GM19043 (cell line): ENCODE measurements around the gene EFNA4.

Source experiments
- ATAC-seq: cut with Tn5 transposase; IDR thresholded peaks from one replicate; pipeline ENCODE4 v1.9.1; 2021; ENCODE audit warnings: low read depth; ENCODE audit not compliant: unreplicated experiment

The EFNA4 gene

DNA sequence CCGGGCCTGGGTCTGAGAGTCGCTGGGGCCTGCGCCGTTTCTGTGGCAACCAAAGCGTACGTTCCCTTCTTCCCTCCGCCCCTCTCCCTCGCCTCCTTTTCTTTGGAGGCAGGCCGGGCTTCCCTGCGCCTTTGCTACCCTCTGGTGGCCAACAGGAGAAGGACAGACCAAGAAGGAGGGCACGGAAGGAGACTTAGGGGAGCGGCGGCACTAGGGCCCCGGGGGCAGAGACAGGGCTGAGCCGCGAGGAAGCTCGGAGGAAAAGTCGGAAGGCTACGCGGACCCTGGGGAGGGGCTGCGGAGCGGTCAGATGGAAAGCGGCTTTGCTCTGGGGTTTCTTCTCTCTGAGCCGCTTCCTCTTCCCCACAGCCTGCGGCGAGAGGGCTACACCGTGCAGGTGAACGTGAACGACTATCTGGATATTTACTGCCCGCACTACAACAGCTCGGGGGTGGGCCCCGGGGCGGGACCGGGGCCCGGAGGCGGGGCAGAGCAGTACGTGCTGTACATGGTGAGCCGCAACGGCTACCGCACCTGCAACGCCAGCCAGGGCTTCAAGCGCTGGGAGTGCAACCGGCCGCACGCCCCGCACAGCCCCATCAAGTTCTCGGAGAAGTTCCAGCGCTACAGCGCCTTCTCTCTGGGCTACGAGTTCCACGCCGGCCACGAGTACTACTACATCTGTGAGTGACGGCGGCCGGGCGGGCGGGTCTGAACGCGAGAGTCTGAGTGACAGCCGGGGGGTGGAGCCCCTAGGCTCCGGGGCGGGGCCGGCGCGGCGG is 21.4 kb downstream of the EFNA4 start:
- ATAC-seq: peak; percentile 66

DNA sequence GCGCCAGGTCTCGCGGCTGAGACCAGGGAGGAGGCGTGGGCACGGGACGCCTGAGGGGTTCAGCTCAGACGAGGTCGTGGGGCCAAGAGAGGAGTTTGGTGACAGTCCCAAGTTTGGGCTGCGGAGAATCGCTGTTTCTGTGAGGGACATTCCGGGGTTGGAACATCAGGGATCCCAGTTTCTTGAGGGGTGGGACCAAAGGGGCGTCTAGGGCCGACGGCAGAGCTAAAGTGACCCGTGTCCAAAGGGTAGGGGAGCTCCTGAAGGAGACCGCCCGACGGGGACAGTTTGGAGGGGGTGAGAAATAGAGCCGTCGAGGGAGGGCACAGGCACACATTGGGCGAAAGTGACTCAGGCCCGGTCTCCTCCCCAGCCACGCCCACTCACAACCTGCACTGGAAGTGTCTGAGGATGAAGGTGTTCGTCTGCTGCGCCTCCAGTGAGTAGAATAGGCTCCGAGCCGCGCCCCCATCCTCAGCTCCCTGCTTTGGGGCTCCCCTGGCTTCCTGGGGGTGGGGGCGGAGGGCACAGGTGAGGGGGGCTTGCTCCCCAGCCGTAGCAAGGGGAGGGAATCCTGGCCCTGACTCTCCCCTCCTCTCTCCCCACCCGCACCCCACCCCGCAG is 22.1 kb downstream of the EFNA4 start:
- no peak for ATAC-seq

DNA sequence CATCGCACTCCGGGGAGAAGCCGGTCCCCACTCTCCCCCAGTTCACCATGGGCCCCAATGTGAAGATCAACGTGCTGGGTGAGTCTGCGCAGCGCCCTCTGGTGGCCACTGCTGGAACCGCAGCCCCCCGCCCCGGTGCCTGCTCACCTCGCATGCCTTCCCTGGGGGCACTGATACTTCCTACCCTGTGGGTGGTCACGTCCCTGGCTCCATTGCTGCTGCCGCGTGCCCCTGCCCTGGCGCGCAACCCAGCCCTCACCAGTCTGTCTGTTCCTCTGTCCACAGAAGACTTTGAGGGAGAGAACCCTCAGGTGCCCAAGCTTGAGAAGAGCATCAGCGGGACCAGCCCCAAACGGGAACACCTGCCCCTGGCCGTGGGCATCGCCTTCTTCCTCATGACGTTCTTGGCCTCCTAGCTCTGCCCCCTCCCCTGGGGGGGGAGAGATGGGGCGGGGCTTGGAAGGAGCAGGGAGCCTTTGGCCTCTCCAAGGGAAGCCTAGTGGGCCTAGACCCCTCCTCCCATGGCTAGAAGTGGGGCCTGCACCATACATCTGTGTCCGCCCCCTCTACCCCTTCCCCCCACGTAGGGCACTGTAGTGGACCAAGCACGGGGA is 22.7 kb downstream of the EFNA4 start:
- ATAC-seq: no peak

DNA sequence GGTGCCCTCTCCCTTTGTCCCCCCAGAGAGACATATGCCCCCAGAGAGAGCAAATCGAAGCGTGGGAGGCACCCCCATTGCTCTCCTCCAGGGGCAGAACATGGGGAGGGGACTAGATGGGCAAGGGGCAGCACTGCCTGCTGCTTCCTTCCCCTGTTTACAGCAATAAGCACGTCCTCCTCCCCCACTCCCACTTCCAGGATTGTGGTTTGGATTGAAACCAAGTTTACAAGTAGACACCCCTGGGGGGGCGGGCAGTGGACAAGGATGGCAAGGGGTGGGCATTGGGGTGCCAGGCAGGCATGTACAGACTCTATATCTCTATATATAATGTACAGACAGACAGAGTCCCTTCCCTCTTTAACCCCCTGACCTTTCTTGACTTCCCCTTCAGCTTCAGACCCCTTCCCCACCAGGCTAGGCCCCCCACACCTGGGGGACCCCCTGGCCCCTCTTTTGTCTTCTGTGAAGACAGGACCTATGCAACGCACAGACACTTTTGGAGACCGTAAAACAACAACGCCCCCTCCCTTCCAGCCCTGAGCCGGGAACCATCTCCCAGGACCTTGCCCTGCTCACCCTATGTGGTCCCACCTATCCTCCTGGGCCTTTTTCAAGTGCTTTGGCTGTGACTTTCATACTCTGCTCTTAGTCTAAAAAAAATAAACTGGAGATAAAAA is 23.5 kb downstream of the EFNA4 start:
- ATAC-seq: no peak

DNA sequence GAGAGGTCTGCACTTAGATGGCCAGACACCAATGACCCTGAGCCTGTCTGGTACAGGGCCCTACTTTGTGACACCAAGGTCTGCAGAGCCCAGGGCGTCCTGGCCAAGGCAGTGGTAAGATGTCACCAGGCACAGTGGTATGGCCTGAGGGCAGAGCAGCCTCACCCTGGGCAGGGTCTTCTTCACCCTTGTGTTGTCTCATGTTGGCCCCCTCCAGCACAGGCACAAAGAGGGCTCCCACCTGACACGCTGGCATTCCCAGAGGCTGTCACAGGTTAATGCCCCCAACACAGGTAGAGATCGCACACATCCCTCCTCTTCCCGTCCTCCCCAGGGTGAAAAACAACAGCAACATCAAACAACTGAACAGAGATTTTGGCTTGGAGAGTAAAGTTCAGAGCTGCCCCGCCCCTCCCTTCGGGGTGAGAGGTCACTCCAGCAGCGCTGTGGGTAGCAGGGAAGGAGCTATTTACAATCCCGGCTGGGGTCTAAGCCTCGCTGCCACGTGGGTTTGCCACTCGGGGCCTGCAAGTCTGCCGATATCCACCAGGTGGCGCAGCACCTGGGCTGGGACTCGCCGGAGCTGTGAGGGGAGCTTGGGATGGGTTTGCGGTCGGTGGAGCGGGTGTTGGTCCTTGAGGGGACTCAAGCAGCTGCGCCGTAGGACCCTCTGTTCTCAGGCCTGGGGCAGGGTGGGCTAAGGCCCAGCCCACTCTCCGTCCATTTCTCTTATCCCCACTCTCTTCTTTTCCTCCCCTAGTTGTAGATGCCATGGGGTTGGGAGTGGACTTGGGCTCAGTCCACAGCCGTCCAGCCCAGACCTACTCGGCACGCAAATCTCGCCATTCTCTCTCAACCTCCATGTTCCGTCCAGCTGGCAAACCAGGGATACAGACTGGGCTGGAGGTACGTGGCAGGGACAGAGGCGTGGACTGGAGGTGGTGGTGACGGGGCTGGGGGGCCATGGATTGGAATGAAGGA is 27.8 kb downstream of the EFNA4 start:
- no peak for ATAC-seq

DNA sequence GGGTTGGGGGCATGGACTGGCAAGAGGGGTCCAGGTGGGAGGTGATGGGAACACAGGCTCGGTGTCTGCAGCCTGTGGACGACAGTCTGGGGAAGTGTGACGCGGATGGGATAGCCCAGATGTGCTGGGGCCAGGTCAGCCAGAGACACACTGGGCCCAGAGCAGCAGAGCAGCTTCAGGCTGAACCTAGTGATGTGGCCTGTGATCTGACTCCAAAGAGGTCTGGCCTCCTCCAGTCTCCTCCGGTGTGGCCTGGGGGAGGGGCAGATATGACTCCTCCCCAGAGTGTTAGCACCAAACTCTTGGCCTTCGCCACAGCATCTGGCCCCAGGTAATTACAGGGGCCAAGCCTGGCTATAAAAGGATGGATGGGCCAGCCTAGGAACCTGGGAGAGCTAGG is 28.6 kb downstream of the EFNA4 start:
- ATAC-seq: no peak

DNA sequence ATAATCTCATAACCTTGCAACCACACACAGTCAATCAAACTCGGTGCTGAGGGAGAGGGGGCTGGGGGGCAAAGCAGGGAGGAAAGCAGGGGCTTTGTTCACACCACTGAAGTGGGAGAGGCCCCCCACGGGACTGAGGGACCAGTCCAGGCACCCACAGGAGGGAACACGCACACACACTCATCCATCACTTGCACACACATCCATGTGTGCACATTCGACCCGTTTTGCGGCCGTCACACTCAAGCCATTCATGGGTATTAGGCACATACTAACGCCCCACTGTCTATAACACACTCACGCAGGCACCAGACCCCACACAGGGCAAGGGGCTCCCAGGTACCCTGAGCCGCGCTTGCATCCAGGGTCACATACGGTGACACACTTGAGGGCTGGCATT is 29.1 kb downstream of the EFNA4 start:
- no peak for ATAC-seq

DNA sequence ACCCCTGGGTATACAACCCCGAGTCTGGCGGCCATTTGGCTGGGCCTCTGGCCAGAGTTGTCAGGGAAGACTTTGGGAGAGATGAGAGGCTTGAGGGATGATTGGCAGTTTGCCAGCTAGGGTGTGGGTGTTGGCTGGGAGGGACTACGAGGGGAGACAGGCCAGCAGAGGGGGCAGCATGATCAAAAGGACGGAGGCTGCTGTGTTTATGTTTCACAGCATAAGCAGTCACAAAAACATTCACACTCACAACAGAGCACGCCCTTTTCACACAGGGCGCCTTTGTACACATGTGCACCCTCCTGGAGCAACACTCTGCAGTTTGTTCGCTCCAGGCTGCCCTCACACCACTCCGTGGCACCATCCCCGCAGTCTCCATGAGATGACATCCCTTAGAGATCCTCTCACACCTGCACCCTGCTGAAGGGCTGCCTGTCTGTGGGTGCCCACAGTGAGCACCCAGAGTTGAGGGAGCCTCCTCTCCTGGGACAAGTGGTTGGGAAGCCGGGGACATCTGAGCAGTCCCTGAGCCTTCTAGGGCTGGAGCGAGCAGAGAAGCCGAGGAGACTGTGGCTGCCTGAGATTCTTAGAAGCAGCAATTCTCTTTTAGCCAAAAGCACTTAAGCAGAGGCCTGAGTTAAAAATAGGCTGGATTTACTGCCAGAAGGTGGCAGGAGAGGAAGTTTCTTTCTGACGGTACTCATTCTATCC is 30.5 kb downstream of the EFNA4 start:
- no peak for ATAC-seq

DNA sequence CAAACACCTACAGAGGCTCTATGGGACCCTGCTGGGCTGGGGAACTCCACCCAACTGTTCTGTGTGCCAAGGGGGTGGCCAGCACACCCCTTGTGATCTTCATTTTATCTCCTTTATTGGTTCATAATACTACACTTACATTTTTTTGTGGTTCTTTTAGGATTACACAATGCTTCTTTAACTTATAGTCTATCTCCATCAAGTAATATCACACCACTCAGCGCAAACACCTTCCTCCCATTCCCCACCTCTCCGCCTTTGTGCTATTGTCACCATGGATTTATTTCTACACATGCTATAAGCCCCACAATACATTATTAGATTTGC is 31.0 kb downstream of the EFNA4 start:
- ATAC-seq: no peak

DNA sequence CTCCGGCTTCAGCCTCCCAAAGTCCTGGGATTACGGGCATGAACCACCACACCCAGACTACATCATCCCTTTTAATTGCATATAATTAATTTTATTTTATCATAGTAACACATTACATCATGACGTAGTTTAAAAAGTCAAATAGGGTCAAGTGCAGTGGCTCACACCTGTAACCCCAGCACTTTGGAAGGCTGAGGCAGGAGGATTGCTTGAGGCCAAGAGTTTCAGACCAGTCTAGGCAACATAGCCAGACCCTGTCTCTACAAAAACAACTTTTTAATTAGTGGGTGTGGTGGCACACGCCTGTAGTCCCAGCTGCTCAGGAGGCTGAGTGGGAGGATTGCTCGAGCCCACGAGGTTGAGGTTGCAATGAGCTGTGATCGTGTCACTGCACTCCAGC is 35.8 kb downstream of the EFNA4 start:
- ATAC-seq: no peak

DNA sequence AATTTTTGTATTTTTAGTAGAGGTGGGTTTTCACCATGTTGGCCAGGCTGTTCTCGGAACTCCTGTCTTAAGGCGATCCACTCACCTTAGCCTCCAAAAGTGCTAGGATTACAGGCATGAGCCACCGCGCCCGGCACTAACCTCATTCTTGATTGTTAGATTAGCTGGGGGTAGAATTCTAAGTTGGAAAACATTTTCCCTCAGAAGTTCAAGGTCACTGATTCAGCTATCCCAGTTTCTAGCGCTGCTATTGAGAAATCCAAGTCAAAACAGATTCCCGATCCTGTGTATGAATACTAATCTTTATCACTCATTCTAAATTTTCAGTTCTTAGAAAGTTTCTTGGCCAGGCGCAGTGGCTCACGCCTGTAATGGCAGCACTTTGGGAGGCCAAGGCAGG is 39.8 kb downstream of the EFNA4 start:
- no peak for ATAC-seq

DNA sequence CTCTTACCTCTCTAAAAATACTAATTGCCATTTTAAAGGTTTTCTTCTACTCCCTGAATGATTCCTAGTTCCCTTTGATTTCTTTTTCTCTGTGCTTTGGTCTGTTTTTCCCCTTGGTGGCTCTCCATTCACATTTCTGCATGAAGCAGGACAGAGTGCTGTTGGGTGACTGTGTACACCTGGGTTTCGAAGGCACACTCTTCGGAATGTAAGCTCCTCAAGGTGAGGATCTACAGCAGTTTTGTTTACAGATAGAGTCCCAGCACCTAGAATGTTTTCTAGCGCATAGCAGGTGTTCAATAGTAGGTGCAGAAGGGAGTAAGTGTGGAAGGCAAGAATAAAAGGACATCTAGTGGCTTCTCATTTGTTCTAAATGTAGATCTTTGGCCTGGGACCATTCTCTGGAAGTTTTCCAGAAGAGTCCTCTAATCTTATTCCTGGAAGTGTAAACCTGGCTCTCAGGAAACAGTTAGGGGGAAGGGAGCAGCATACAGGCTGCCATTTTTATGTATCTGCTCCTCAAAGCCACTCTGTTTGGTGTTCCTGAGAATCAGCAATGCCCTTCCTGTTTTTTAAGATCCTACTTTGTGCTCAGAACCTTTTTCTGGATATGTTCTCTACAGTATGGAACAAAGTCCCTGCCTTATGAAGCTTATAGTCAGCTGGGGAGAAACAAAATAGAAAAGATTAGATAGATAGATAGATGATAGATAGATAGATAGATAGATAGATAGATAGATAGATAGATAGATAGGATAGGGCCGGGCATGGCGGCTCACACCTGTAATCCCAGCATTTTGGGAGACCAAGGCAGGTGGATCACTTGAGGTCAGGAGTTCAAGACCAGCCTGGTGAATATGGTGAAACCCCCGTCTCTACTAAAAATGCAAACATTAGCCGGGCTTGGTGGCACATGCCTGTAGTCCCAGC is 41.3 kb downstream of the EFNA4 start:
- no peak for ATAC-seq

DNA sequence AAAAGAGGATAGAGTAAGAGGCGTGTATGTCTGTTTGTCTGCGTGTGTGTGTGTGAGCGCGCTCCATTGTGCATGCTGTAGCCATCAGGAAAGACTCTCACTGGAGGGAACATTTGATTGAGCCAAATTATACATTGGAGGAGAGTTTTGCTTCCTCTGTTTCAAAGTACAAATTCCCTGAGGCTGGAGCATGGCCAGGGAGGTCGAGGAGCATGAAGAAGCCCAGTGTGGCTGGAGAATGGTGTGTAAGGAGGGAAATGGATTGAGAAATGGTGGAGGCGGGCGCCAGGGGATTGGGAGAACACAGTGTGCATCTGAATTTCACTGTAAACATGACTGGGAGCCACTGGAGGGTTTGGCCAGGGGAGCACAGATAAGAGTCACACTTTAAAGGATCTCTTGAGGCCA is 42.1 kb downstream of the EFNA4 start:
- no peak for ATAC-seq

DNA sequence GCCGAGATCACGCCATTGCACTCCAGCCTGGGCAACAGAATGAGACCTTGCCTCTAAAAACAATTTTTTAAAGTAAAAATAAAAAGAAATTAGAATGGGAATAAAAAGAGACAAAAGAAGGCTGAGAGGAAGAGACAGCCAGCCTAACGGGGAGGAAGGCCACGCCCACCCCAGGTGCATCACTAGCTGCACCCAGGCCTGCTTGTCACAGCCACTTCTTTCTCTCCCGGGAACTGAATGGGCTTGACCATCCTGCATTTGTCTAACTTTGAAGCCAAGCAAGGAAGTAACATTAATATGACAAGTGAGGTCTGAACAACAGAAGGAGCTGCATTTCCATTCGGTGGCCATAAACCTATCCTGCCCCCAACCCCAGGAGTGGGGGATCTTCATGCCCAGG is 43.3 kb downstream of the EFNA4 start:
- no peak for ATAC-seq

DNA sequence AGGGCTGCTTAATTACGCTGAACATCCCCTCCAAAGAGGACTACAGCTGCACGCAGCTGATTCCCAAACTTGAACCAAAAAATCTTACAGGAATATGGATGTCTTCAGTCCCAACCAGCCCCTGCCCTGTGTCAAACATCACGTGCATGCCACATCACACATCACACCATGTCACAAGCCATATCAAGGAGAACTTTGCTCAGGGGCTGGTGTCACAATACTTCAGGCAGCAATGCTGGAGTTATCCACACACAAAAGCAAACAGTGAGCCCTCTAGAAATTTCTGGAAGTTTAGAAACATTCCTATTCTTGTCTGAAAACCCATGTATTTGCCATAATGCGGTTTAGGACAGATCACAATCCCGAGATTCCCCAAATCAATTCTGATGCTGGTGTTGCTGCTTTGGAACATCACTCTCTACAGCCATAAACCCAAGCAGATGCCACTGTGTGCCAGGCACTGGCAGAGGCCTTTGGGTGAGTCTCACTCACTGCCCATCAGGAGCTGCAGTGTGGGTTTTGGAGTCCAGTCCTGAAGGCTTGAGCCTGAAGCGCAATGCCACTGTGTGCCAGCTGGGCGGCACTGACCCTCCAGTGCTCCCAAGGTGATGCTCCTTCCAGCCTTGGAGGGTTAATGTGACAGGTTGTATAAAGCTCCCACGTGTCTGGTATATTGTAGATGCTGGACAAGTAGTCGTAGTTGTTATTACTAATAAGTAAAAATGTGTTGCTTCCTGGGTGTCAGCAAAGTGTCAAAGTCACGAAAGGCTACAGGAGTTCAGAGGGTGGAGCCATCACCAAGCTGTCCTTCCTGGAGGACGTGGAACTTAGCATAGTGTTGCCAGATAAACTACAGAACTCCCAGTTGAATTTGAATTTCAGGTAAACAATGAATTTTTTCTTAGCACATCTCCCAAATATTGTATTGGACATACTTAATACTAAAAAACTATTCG is 44.0 kb downstream of the EFNA4 start:
- no peak for ATAC-seq

DNA sequence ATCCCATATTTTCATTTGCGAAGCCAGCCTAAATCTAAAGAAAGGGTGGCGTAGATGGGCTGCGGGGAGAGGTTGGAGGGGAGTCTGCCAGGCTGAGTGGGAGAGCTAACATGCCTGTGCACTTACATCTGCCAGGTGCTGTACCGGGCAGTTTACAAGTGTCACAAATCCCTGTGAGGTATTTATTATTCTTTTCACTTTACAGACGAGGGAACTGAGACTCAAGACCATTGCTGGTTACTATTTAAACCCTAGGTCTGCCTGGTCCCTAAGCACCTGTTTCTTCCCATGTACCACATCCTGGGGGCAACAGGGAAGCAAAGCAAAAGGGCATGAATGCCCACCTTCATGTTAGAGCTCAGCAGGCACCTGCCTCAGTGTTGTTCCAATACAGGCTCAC is 44.8 kb downstream of the EFNA4 start:
- no peak for ATAC-seq

DNA sequence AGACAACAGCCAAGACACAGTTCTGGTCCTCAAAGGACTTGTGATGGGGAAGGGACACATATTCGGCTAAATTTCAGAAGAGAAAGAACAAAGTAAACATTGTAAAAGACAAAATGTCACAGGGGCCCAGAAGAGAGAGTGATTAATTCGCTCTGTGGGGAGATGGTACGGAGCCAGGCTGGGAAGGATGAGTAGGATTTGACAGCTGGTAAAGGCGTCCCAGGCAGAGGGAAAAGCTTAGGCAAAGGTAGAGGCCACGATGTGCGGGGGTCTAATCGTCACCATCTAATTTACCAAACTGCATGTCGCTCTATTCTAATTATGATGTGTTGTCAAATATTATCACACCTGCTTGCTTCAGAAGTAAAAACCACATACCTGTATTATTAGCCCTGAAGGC is 46.8 kb downstream of the EFNA4 start:
- ATAC-seq: no peak

DNA sequence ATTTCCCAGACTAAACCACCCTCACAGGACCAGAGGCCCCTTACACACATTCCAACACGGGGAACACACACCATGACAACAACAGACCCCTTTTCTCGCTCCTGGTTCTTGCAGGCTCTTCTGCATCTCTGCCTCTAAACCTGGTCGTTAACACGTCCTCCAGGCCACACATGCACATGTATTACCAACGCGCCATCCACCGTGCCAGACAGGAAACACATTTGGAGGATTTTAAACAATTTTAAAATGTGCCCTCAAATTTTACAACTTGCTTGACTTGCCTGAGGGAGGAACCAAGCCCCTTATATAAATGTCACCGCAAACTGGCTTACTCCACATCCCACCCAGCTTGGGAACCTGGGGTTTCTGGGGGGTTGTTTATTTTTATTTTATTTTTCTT is 47.3 kb downstream of the EFNA4 start:
- ATAC-seq: no peak
